LNCaP clone FGC (cell line): ENCODE results near the gene ERC1.
A peak's percentile ranks its signal among the peaks of the same experiment; 100 is the strongest.
"Not testable (repeated sequence)": the region's sequence is repeated elsewhere in the genome, so short reads cannot be mapped to it uniquely, and the experiment has no call there.

Source experiments
- DNase-seq: peaks from one replicate; pipeline ENCODE4 v3.0.0-alpha.2; 2011; ENCODE audit warnings: low read depth
- H3K4me3 ChIP-seq: 2 replicates; pipeline ENCODE4 v1.5.1; 2011; ENCODE audit warnings: mild to moderate bottlenecking, low read depth, low read length, control low read depth
- TF ChIP-seq, protein P1 (sequence below): IDR thresholded peaks from 2 replicates; pipeline ENCODE4 v1.5.1; 2012; ENCODE audit warnings: mild to moderate bottlenecking; ENCODE audit not compliant: control insufficient read depth, insufficient read depth; ENCODE audit errors: extremely low read depth

Gene ERC1

DNA sequence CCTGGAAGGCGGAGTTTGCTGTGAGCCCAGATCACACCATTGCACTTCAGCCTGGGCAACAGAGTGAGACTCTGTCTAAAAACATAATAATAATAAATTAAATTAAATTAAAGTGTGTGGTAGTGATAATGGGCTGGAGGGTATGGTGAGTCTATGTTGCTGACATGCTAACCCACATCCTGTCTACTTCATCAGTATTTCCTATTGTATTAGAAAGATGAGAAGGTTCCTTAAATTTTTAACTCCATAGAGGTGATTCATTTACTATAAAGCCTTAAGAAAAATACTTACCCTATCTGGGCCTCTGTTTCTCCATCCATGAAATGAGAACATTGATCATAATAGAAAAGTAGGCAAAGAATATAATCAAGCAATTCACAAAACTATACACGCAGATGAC lies 322.9 kb downstream of the ERC1 start:
- no peak overlapping the region for H3K4me3 ChIP-seq
- DNase-seq: no peak
- TF ChIP-seq, protein P1, sequence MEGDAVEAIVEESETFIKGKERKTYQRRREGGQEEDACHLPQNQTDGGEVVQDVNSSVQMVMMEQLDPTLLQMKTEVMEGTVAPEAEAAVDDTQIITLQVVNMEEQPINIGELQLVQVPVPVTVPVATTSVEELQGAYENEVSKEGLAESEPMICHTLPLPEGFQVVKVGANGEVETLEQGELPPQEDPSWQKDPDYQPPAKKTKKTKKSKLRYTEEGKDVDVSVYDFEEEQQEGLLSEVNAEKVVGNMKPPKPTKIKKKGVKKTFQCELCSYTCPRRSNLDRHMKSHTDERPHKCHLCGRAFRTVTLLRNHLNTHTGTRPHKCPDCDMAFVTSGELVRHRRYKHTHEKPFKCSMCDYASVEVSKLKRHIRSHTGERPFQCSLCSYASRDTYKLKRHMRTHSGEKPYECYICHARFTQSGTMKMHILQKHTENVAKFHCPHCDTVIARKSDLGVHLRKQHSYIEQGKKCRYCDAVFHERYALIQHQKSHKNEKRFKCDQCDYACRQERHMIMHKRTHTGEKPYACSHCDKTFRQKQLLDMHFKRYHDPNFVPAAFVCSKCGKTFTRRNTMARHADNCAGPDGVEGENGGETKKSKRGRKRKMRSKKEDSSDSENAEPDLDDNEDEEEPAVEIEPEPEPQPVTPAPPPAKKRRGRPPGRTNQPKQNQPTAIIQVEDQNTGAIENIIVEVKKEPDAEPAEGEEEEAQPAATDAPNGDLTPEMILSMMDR: no peak

DNA sequence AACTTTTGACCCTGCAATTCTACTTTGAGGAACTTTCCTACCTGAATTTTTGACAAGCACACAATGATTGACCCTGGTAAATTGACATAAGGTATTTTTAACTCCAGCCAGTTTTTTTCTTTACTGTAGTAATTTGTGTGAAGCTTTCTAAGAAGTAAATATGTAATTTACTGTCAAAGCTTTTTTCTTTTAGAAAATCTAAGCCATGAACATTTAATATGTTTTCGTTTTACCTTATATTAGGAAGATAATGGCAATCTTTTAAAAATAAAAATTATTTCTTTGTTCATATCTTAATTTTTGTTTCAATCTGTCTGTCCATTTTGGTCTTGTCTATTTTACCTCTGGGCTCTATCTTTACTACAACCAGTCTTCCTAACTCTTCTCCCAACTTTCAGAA lies 323.5 kb downstream of the ERC1 start:
- DNase-seq: no peak
- TF ChIP-seq, protein P1: no peak
- H3K4me3 ChIP-seq: no peak overlapping the region

DNA sequence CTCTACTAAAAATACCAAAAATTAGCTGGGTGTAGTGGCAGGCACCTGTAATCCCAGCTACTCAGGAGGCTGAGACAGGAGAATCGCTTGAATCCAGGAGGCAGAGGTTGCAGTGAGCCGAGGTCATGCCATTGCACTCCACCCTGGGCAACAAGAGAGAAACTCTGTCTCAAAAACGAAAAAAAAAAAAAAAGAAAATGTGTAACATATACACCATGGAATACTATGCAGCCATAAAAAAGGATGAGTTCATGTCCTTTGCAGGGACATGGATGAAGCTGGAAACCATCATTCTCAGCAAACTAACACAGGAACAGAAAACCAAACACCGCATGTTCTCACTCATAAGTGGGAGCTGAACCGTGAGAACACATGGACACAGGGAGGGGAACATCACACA lies 326.0 kb downstream of the ERC1 start:
- not testable (repeated sequence) for DNase-seq, H3K4me3 ChIP-seq

DNA sequence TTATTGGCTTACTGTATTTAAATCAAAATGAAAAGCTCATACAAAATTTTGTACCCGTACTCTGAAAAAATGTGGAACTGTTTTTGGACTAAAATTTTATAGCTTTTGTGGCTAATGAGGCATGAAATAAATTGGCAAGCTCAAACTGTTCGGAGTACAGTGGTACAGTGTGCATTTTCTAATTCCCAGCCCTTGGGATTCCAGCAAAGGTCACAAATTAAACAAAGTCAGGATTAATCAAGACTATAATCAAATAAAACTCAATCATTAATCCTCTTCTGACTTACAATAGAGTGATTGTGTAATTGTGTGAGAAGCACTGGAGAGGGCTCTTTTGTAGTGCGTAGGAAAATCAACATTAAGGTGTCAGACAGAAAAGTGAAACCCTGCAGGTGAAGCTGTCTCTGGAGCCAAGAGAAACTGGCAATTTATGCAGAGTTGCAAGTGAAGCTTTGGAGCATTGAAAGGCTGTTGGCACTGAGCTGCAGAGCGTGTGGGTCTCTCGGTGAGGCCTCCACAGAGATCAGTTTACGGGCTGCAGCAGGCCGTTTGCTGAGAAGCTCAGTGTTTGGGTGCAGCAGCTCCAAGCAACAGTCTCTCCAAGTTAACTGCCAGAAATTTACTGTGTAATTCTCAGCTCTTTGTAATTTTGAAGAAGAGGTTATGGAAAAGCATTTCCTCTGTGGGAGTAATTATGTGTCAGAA lies 327.5 kb downstream of the ERC1 start:
- peak; percentile 35 for DNase-seq
- TF ChIP-seq, protein P1: no peak
- H3K4me3 ChIP-seq: no peak overlapping the region

DNA sequence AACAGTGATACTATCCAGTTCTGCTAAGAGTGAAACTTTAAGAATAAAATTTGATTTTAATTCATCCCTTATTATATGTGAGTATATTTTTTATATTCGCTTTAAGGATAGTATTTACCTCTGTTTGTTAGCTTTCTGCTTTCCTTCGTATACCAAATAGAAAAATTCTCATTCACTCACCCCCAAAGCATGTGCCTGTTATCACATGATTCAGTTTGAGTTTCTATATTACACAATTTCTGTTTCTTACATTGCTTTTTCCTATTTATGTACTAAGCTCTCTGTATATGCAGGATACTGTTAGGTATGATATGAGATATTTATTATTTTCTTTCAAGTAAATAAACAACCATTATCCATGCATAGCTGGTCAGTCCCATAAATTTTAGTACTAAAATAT lies 328.2 kb downstream of the ERC1 start:
- TF ChIP-seq, protein P1: no peak
- H3K4me3 ChIP-seq: no peak overlapping the region
- no peak for DNase-seq

DNA sequence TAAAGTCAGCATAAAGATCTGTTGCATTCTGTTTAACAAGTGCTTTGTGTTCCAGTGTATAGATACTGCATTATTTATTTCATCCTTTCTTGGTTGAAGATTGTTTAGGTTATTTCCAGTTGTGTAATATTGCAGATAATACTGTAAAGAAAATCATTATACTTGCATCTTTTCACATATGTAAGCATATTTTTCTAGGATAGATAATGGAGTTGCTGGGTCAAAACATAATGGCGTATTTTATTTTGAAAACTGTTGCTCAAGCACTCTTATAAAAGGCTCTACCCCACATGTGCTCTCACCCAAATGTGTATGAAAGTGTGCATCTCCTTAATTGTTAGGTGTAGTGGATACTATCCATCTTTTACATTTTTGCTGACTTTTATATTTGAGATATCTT lies 329.0 kb downstream of the ERC1 start:
- no peak overlapping the region for H3K4me3 ChIP-seq
- TF ChIP-seq, protein P1: no peak
- no peak for DNase-seq

DNA sequence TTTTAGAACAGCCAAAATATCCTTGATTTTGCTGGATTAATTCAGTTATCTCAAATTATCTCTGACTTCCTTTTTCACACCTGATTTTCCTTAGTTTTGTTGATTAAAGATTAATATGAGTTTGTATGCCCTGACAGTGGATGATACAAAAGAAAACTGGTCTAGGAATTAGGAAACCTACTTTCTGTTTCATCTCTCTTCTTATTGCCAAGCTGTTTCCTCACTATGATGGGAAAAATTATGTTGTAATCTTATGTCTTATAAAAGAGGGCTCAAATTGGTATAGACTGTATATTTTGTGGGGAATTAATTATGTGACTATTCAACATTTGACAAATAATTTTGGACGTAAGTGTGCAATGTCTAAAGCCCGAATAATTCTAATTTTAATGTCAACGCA lies 331.8 kb downstream of the ERC1 start:
- TF ChIP-seq, protein P1: no peak
- DNase-seq: no peak
- no peak overlapping the region for H3K4me3 ChIP-seq
